ENCODE measurements around the gene SLC26A8. TPM values are rescaled to one million over a fixed set of nuclear protein-coding genes. Genes with fewer than 3 reads are reported as not detected.

Gene SLC26A8
- total RNA-seq, 1 donor = under 0.01 TPM

DNA sequence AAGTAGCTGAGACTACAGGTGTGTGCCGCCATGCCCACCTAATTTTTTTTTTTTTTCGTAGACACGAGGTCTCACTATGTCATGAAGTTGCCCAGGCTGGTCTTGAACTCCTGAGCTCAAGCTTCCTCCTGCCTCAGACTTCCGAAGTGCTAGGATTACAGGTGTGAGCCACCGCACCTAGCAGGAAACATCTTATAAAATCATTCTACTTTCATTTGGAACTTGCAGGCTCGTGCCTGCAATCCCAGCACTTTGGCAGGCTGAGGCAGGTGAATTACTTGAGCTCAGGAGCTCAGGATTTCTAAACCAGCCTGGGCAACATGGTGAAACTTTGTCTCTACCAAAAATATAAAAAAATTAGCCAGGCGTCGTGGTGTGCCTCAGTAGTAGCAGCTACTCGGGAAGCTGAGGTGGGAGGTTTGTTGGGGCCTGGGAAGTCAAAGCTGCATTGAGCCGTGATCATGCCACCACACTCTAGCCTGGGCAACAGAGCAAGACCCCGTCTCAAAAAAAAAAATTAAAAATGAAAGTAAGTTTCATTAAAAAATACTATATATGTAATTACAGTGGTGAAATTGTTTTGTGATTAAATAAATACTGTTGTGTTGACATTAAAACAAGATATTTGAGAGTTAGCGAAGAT is 18.3 kb upstream of the SLC26A8 start:
- TF ChIP-seq, protein P1, sequence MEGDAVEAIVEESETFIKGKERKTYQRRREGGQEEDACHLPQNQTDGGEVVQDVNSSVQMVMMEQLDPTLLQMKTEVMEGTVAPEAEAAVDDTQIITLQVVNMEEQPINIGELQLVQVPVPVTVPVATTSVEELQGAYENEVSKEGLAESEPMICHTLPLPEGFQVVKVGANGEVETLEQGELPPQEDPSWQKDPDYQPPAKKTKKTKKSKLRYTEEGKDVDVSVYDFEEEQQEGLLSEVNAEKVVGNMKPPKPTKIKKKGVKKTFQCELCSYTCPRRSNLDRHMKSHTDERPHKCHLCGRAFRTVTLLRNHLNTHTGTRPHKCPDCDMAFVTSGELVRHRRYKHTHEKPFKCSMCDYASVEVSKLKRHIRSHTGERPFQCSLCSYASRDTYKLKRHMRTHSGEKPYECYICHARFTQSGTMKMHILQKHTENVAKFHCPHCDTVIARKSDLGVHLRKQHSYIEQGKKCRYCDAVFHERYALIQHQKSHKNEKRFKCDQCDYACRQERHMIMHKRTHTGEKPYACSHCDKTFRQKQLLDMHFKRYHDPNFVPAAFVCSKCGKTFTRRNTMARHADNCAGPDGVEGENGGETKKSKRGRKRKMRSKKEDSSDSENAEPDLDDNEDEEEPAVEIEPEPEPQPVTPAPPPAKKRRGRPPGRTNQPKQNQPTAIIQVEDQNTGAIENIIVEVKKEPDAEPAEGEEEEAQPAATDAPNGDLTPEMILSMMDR (IDR thresholded peaks at IDR 0.05; ENCODE audit: extremely low read depth, low read depth, low read length) = no peak
- Histone ChIP-seq H3K9me3 (ENCODE audit: low read depth, low read length) (no peaks in the 10 kb centered on the region), H3K4me2 (ENCODE audit: insufficient read depth, low read length) (no peak overlapping the region), H3K4me1 (ENCODE audit: insufficient read depth, low read length) (peaks cover 8% of the 10 kb centered on the region), H3K4me3 (ENCODE audit: insufficient read depth, low read length) (no peak overlapping the region), H2AFZ (ENCODE audit: low read length) (no peak overlapping the region), H3K27ac (ENCODE audit: low read depth, low read length) (no peak overlapping the region), H3K36me3 (ENCODE audit: insufficient read depth, low read length) (no peaks in the 10 kb centered on the region), H3K79me2 (ENCODE audit: insufficient read depth, low read length) (peaks cover 94% of the 10 kb centered on the region), H3K27me3 (ENCODE audit: insufficient read depth, low read length) (no peaks in the 10 kb centered on the region), H4K20me1 (ENCODE audit: insufficient read depth, low read length) (peaks cover 70% of the 10 kb centered on the region)
- no peak for DNase-seq (ENCODE audit: insufficient read length, low spot score, missing footprints)

DNA sequence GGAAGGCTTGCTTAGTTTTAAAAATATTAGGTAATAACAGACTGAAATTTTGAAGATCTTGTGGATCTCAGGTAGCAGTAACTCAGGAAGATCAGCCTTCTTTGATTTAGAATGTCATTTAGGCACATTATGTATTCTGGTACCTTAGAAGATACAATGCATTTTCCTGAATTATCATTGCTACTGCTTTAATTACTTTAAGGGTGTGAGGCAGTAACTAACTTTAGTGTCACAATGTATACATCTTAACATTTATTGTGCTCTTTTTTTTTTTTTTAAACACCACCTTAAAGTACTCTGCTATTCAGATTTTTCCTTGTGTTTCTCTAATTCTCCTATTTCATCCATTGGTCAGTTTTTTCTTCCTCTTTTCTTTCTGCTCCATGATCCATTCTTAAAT is 16.5 kb upstream of the SLC26A8 start:
- TF ChIP-seq, protein P1 (IDR thresholded peaks at IDR 0.05; ENCODE audit: extremely low read depth, low read depth, low read length) = no peak
- H3K27ac ChIP-seq (ENCODE audit: low read depth, low read length) = no peak overlapping the region
- H3K4me2 ChIP-seq (ENCODE audit: insufficient read depth, low read length) = no peak overlapping the region
- H3K4me3 ChIP-seq (ENCODE audit: insufficient read depth, low read length) = no peak overlapping the region
- no peaks in the 10 kb centered on the region for H3K27me3 ChIP-seq (ENCODE audit: insufficient read depth, low read length)
- peaks cover 72% of the 10 kb centered on the region for H4K20me1 ChIP-seq (ENCODE audit: insufficient read depth, low read length)
- no peak for DNase-seq (ENCODE audit: insufficient read length, low spot score, missing footprints)
- no peaks in the 10 kb centered on the region for H3K9me3 ChIP-seq (ENCODE audit: low read depth, low read length)
- no peaks in the 10 kb centered on the region for H3K36me3 ChIP-seq (ENCODE audit: insufficient read depth, low read length)
- H2AFZ ChIP-seq (ENCODE audit: low read length) = no peak overlapping the region
- H3K4me1 ChIP-seq (ENCODE audit: insufficient read depth, low read length) = peaks cover 8% of the 10 kb centered on the region
- peaks cover 96% of the 10 kb centered on the region for H3K79me2 ChIP-seq (ENCODE audit: insufficient read depth, low read length)

DNA sequence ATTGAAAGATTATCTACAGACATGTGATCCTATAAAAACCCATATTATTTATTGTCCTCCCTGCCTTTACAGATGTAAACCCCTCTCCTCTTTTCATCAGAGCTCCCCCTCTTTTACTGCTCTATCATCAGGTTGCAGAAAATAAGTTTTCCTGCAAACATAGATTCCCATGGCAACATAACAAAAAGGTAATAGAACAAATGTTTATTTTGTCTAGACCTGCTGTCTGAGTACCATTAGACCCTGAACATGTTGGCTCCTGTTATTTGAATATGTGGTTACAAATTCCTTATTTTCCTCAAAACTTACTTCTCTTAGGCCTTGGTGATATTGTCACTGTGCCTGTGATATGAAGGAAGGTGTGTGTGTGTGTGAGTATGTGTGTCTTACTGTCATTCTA is 14.7 kb upstream of the SLC26A8 start:
- H3K4me1 ChIP-seq (ENCODE audit: insufficient read depth, low read length) = peaks cover 9% of the 10 kb centered on the region
- TF ChIP-seq, protein P1 (IDR thresholded peaks at IDR 0.05; ENCODE audit: extremely low read depth, low read depth, low read length) = no peak
- peaks cover 76% of the 10 kb centered on the region for H4K20me1 ChIP-seq (ENCODE audit: insufficient read depth, low read length)
- no peak for DNase-seq (ENCODE audit: insufficient read length, low spot score, missing footprints)
- no peak overlapping the region for H2AFZ ChIP-seq (ENCODE audit: low read length)
- H3K79me2 ChIP-seq (ENCODE audit: insufficient read depth, low read length) = peaks cover 98% of the 10 kb centered on the region
- no peak overlapping the region for H3K4me3 ChIP-seq (ENCODE audit: insufficient read depth, low read length)
- H3K9me3 ChIP-seq (ENCODE audit: low read depth, low read length) = no peaks in the 10 kb centered on the region
- no peak overlapping the region for H3K4me2 ChIP-seq (ENCODE audit: insufficient read depth, low read length)
- H3K27ac ChIP-seq (ENCODE audit: low read depth, low read length) = no peak overlapping the region
- no peaks in the 10 kb centered on the region for H3K36me3 ChIP-seq (ENCODE audit: insufficient read depth, low read length)
- no peaks in the 10 kb centered on the region for H3K27me3 ChIP-seq (ENCODE audit: insufficient read depth, low read length)

DNA sequence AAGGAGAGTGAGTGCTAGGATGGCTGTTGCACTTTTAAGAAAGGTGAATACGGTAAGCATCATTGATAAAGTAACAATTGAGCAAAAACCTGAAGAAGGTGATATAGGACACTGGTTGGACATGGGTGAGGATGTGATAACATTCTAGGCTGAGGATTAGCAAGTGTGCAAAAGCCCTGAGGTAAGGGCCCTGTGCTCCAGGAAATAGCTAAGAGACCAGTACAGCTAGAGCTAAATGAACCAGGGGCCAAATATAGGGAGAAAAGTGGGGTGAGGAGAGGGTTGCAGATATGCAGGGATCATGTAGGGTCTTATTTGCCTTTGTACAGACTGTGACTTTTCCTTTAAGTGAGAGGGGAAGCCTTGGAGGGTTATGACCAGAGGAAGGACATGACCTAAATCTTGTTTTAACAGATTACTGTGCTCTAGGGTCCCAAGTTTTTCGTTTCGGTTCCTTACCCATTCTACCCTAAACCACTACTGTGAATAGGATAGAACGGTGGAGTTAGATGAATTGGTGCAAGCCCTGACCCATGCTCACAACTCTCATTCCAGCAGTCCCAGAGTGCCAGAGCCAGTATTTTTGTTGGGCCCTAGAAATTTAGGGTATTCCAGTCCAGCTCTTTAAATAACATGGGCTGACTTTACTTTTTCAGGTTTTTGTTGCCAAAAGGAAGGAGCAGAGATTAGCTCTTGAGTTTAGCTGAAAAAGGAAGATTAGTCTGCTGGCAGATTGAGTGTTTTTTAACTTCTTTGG is 13.9 kb upstream of the SLC26A8 start:
- Histone ChIP-seq H3K36me3 (ENCODE audit: insufficient read depth, low read length) (no peaks in the 10 kb centered on the region), H3K27ac (ENCODE audit: low read depth, low read length) (no peak overlapping the region), H3K4me2 (ENCODE audit: insufficient read depth, low read length) (no peak overlapping the region), H2AFZ (ENCODE audit: low read length) (no peak overlapping the region), H3K4me3 (ENCODE audit: insufficient read depth, low read length) (no peak overlapping the region), H3K27me3 (ENCODE audit: insufficient read depth, low read length) (no peaks in the 10 kb centered on the region), H3K79me2 (ENCODE audit: insufficient read depth, low read length) (peaks cover 99% of the 10 kb centered on the region), H4K20me1 (ENCODE audit: insufficient read depth, low read length) (peaks cover 81% of the 10 kb centered on the region), H3K9me3 (ENCODE audit: low read depth, low read length) (no peaks in the 10 kb centered on the region), H3K4me1 (ENCODE audit: insufficient read depth, low read length) (peaks cover 15% of the 10 kb centered on the region)
- TF ChIP-seq, protein P1 (IDR thresholded peaks at IDR 0.05; ENCODE audit: extremely low read depth, low read depth, low read length) = no peak
- no peak for DNase-seq (ENCODE audit: insufficient read length, low spot score, missing footprints)

Data from osteoblast (primary cell).